ENCODE data around the gene CLSTN2. TPM values are rescaled to one million over a fixed set of nuclear protein-coding genes. Genes with fewer than 3 reads are reported as not detected.

CLSTN2 gene
- total RNA-seq, 2 experiments from 2014 or later, result not detected

GRCh38 chr3:140298569-140299070 lies 363.6 kb downstream of the CLSTN2 start:
- ChIA-PET POLR2A (no interaction called here), CTCF (interaction anchor here (0.6 kb wide), 1 partner anchor 14 kb away, joined by 3 read pairs; no protein-coding TSS in a partner anchor)

GRCh38 chr3:140303875-140304274 lies 368.9 kb downstream of the CLSTN2 start:
- CTCF ChIA-PET, result no interaction called here
- POLR2A ChIA-PET, result no interaction called here

GRCh38 chr3:140308535-140308934 lies 373.6 kb downstream of the CLSTN2 start:
- POLR2A ChIA-PET, result no interaction called here
- CTCF ChIA-PET, result no interaction called here

GRCh38 chr3:140311428-140311827 lies 376.4 kb downstream of the CLSTN2 start:
- ChIA-PET POLR2A (no interaction called here), CTCF (no interaction called here)

- ChIA-PET POLR2A (no interaction called here), CTCF (no interaction called here)
Observed at GRCh38 chr3:140315955-140316354, 381.0 kb downstream of the CLSTN2 start.

GRCh38 chr3:140316466-140316865 lies 381.5 kb downstream of the CLSTN2 start:
- ChIA-PET CTCF (no interaction called here), POLR2A (no interaction called here)

GRCh38 chr3:140316868-140317400 lies 381.9 kb downstream of the CLSTN2 start:
- POLR2A ChIA-PET, result no interaction called here
- CTCF ChIA-PET, result no interaction called here

GRCh38 chr3:140319739-140320138 lies 384.8 kb downstream of the CLSTN2 start:
- ChIA-PET CTCF (no interaction called here), POLR2A (no interaction called here)

- POLR2A ChIA-PET, result interaction anchor here (0.6 kb wide), 1 partner anchor 703 kb away, joined by 3 read pairs; no protein-coding TSS in a partner anchor
- CTCF ChIA-PET, result no interaction called here
Observed at GRCh38 chr3:140323561-140323960, 388.6 kb downstream of the CLSTN2 start.

- POLR2A ChIA-PET, result no interaction called here
- CTCF ChIA-PET, result no interaction called here
Observed at GRCh38 chr3:140332131-140332530, 397.1 kb downstream of the CLSTN2 start.

GRCh38 chr3:140334132-140334929 lies 399.3 kb downstream of the CLSTN2 start:
- POLR2A ChIA-PET, result no interaction called here
- CTCF ChIA-PET, result interaction anchor here (0.7 kb wide), 1 partner anchor 11 kb away, joined by 5 read pairs; no protein-coding TSS in a partner anchor

- ChIA-PET CTCF (no interaction called here), POLR2A (no interaction called here)
Observed at GRCh38 chr3:140336465-140336864, 401.5 kb downstream of the CLSTN2 start.

GRCh38 chr3:140338916-140339315 lies 403.9 kb downstream of the CLSTN2 start:
- CTCF ChIA-PET, result no interaction called here
- POLR2A ChIA-PET, result no interaction called here

GRCh38 chr3:140341203-140341602 lies 406.2 kb downstream of the CLSTN2 start:
- POLR2A ChIA-PET, result no interaction called here
- CTCF ChIA-PET, result interaction anchor here (0.6 kb wide), 2 partner anchors 30 to 1540 kb away, joined by 3 to 4 read pairs; no protein-coding TSS in a partner anchor

- ChIA-PET CTCF (interaction anchor here (0.6 kb wide), 1 partner anchor 1541 kb away, joined by 4 read pairs; no protein-coding TSS in a partner anchor), POLR2A (no interaction called here)
Observed at GRCh38 chr3:140341817-140342403, 406.9 kb downstream of the CLSTN2 start.

- CTCF ChIA-PET, result no interaction called here
- POLR2A ChIA-PET, result no interaction called here
Observed at GRCh38 chr3:140342668-140343067, 407.7 kb downstream of the CLSTN2 start.

GRCh38 chr3:140343211-140344081 lies 408.5 kb downstream of the CLSTN2 start:
- ChIA-PET CTCF (no interaction called here), POLR2A (no interaction called here)

- ChIA-PET CTCF (no interaction called here), POLR2A (no interaction called here)
Observed at GRCh38 chr3:140344082-140344454, 409.1 kb downstream of the CLSTN2 start.

GRCh38 chr3:140344601-140345205 lies 409.7 kb downstream of the CLSTN2 start:
- ChIA-PET CTCF (interaction anchor here (0.7 kb wide), 1 partner anchor 910 kb away, joined by 3 read pairs; no protein-coding TSS in a partner anchor), POLR2A (no interaction called here)

- POLR2A ChIA-PET, result no interaction called here
- CTCF ChIA-PET, result no interaction called here
Observed at GRCh38 chr3:140347151-140347550, 412.2 kb downstream of the CLSTN2 start.

Measured in activated CD8-positive, alpha-beta memory T cell treated with anti-CD3 and anti-CD28 coated beads for 36 hours (primary cell).